T-cell (primary cell): Measurements from ENCODE around the gene ECI1. TPM values are rescaled to one million over a fixed set of nuclear protein-coding genes. Genes with fewer than 3 reads are reported as not detected.

Source experiments
- ATAC-seq, 4 experiments: fragments of 200-7000 bp in 3 of 4; fragments of 150-1000 bp in 1 of 4; cut with Tn5 transposase; replicated peaks in 1 of 4; 1 replicate in 3 of 4; 2 replicates in 1 of 4; pipeline ENCODE4 v1.10.0; 2021; ENCODE audit warnings: moderate library complexity in 3 of 4, mild to moderate bottlenecking in 2 of 4, moderate number of reproducible peaks in 1 of 4
- CTCF ChIA-PET, 2 donors: fragments of 300-600 bp; sonication (Branson Sonifier 250); formaldehyde crosslinking; loops; one replicate each; lab custom pipeline; 2022; ENCODE audit warnings: antibody characterized with exemption in 2 of 2; lab: Charles Lee
- POLR2A ChIA-PET, 2 donors: fragments of 300-600 bp; sonication (Branson Sonifier 250); formaldehyde crosslinking; loops; one replicate each; lab custom pipeline; 2022; ENCODE audit warnings: antibody characterized with exemption in 2 of 2; lab: Charles Lee
- DNase-seq, 35 experiments: peaks; one replicate each; pipeline versions ENCODE4 v3.0.0 to v3.0.0-alpha.2; 2013 to 2023
- H3K27ac ChIP-seq: one replicate; pipeline ENCODE4 v1.5.1; 2013; ENCODE audit warnings: low read length
- H3K27me3 ChIP-seq, 2 experiments: replicated peaks in 1 of 2; 1 replicate in 1 of 2; 2 replicates in 1 of 2; pipeline versions ENCODE4 v1.6.1 to v1.7.0; 2013; ENCODE audit warnings: low read length in 1 of 2, mixed read lengths in 1 of 2; ENCODE audit not compliant: control insufficient read depth in 2 of 2, insufficient read depth in 2 of 2; ENCODE audit errors: extremely low read depth in 1 of 2
- H3K36me3 ChIP-seq, 2 donors: 1 replicate in 1 of 2; 2 replicates in 1 of 2; pipeline versions ENCODE4 v1.6.1 to v1.7.0; 2013; ENCODE audit warnings: low read length in 1 of 2; ENCODE audit not compliant: control insufficient read depth in 2 of 2, insufficient read depth in 1 of 2; ENCODE audit errors: extremely low read depth in 1 of 2
- H3K4me1 ChIP-seq, 2 experiments: 1 replicate in 1 of 2; 2 replicates in 1 of 2; pipeline versions ENCODE4 v1.6.1 to v1.7.0; 2013; ENCODE audit warnings: low read length in 2 of 2, mixed read lengths in 1 of 2; ENCODE audit not compliant: insufficient read depth in 2 of 2, control insufficient read depth in 1 of 2; ENCODE audit errors: extremely low read depth in 1 of 2
- H3K4me3 ChIP-seq, 2 donors: 1 replicate in 1 of 2; 2 replicates in 1 of 2; pipeline versions ENCODE4 v1.5.1 to v1.7.0; 2013; ENCODE audit warnings: mild to moderate bottlenecking in 2 of 2, low read length in 1 of 2, moderate library complexity in 1 of 2; ENCODE audit not compliant: control insufficient read depth in 1 of 2; ENCODE audit errors: extremely low read depth in 1 of 2
- H3K9me3 ChIP-seq: 2 replicates; pipeline ENCODE4 v1.7.0; 2013
- H3K27ac Mint-ChIP-seq, 2 donors: one replicate each; pipeline ENCODE4 v1.8.0; 2020 to 2021; ENCODE audit warnings: mild to moderate bottlenecking in 2 of 2, mixed read lengths in 2 of 2
- H3K27me3 Mint-ChIP-seq, 2 donors: one replicate each; pipeline ENCODE4 v1.8.0; 2021 to 2022; ENCODE audit warnings: mixed read lengths in 2 of 2
- H3K36me3 Mint-ChIP-seq: one replicate; pipeline ENCODE4 v1.8.0; 2021; ENCODE audit warnings: mixed read lengths
- H3K4me1 Mint-ChIP-seq, 3 donors: one replicate each; pipeline ENCODE4 v1.8.0; 2020 to 2022; ENCODE audit warnings: mixed read lengths in 3 of 3, mild to moderate bottlenecking in 1 of 3
- H3K4me3 Mint-ChIP-seq, 3 donors: one replicate each; pipeline ENCODE4 v1.8.0; 2020 to 2022; ENCODE audit warnings: mild to moderate bottlenecking in 3 of 3, mixed read lengths in 3 of 3, moderate library complexity in 3 of 3
- H3K9me3 Mint-ChIP-seq, 3 donors: one replicate each; pipeline ENCODE4 v1.8.0; 2020 to 2022; ENCODE audit warnings: mixed read lengths in 3 of 3
- WGBS: methylation state at CpG from one replicate; pipeline ENCODE4 v1.1.5; 2013; ENCODE audit warnings: missing lambda C conversion rate; ENCODE audit not compliant: insufficient coverage; 5-methylcytosine and 5-hydroxymethylcytosine counted together
- total RNA-seq, 35 experiments: library from RNA in 6 of 35; stranded (reverse) in 6 of 35; fragments of 120-200 nt in 1 of 35; gene quantifications; one replicate each; pipeline versions ENCODE4 v1.2.1 to v1.2.4 and lab custom pipeline; 2013 to 2026

The ECI1 gene
- total RNA-seq, 5 donors from 2014 or later (not counting 1 experiment from before 2014, with no cell fraction given) = 17.0 to 40.1 (median 37.7) TPM

GRCh38 chr16:2285731-2286191 lies 34.4 kb upstream of the ECI1 start:
- no peak for DNase-seq
- no peaks in the 10 kb centered on the region for H3K27me3 ChIP-seq
- H3K27me3 Mint-ChIP-seq = no peaks in the 10 kb centered on the region
- CTCF ChIA-PET = interaction anchor here in 1 of 2 donors (0.6 kb wide), 1 partner anchor 31 kb away, joined by 5 read pairs; no protein-coding TSS in a partner anchor
- H3K4me1 ChIP-seq = no peaks in the 10 kb centered on the region
- no peaks in the 10 kb centered on the region for H3K9me3 ChIP-seq
- H3K4me3 Mint-ChIP-seq = no peak overlapping the region
- H3K9me3 Mint-ChIP-seq = no peaks in the 10 kb centered on the region
- no peaks in the 10 kb centered on the region for H3K36me3 ChIP-seq
- H3K4me3 ChIP-seq = no peak overlapping the region
- ATAC-seq = no peak
- POLR2A ChIA-PET = no interaction called here
- H3K27ac ChIP-seq = no peak overlapping the region
- H3K27ac Mint-ChIP-seq = no peak overlapping the region
- H3K4me1 Mint-ChIP-seq = no peaks in the 10 kb centered on the region
- WGBS = 83% methylated on average over 12 of the region's 13 CpGs
- peaks cover 10% of the 10 kb centered on the region for H3K36me3 Mint-ChIP-seq

GRCh38 chr16:2284797-2285576 lies 33.6 kb upstream of the ECI1 start:
- Histone ChIP-seq H3K9me3 (no peaks in the 10 kb centered on the region), H3K4me1 (no peaks in the 10 kb centered on the region), H3K4me3 (no peak overlapping the region), H3K27ac (no peak overlapping the region), H3K27me3 (no peaks in the 10 kb centered on the region), H3K36me3 (no peaks in the 10 kb centered on the region)
- ChIA-PET POLR2A (no interaction called here), CTCF (no interaction called here)
- H3K4me3 Mint-ChIP-seq = no peak overlapping the region
- DNase-seq (no peak), ATAC-seq (no peak)
- peaks cover 8% of the 10 kb centered on the region for H3K36me3 Mint-ChIP-seq
- no peak overlapping the region for H3K27ac Mint-ChIP-seq
- 90% methylated on average over 26 of the region's 35 CpGs for WGBS
- no peaks in the 10 kb centered on the region for H3K9me3 Mint-ChIP-seq
- H3K27me3 Mint-ChIP-seq = no peaks in the 10 kb centered on the region
- H3K4me1 Mint-ChIP-seq = no peaks in the 10 kb centered on the region

DNA sequence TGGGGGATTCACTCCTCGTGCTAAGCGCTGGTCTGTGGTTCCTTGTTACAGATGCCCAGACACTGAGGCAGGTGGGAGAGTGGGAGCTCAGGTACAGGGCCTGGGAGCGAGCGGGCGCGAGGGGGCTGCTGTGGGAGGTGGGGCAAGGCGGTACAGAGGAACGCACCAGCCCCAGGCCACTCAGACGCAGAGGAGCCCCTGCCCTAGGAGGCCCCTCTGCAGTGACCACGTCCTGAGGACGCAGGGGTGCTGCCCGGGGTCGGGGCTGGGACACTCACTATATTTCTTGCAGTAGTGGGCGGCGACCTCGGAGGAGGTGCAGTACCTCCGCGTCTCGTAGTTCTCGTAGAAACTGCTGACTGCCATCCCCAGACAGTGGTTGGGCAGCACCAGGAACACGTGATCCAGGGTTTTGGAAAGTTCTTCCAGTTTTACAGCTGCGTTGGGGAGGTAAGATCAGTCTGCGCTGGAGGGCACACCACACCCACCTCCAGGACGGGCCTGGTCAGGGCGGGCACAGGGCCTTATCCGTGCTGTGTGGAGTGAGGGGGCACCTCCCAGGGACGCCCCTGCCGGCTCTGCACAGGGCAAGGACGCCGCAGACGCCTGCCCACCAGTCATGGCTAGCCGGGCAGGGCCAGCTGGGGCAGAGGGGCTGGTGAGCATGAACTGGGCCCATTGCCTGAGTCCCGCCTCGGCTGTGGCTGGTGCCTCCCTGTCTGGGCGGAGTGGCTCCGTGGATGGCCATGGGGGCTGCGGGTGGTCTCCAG lies 32.8 kb upstream of the ECI1 start:
- no peaks in the 10 kb centered on the region for H3K27me3 ChIP-seq
- H3K27ac ChIP-seq = no peak overlapping the region
- ATAC-seq (no peak), DNase-seq (no peak)
- no peaks in the 10 kb centered on the region for H3K36me3 ChIP-seq
- Mint-ChIP-seq H3K36me3 (peaks cover 8% of the 10 kb centered on the region), H3K27me3 (no peaks in the 10 kb centered on the region), H3K9me3 (no peaks in the 10 kb centered on the region), H3K27ac (no peak overlapping the region), H3K4me1 (no peaks in the 10 kb centered on the region), H3K4me3 (no peak overlapping the region)
- ChIA-PET POLR2A (no interaction called here), CTCF (no interaction called here)
- no peaks in the 10 kb centered on the region for H3K4me1 ChIP-seq
- H3K9me3 ChIP-seq = no peaks in the 10 kb centered on the region
- H3K4me3 ChIP-seq = no peak overlapping the region
- WGBS = 85% methylated on average over 28 of the region's 37 CpGs

DNA sequence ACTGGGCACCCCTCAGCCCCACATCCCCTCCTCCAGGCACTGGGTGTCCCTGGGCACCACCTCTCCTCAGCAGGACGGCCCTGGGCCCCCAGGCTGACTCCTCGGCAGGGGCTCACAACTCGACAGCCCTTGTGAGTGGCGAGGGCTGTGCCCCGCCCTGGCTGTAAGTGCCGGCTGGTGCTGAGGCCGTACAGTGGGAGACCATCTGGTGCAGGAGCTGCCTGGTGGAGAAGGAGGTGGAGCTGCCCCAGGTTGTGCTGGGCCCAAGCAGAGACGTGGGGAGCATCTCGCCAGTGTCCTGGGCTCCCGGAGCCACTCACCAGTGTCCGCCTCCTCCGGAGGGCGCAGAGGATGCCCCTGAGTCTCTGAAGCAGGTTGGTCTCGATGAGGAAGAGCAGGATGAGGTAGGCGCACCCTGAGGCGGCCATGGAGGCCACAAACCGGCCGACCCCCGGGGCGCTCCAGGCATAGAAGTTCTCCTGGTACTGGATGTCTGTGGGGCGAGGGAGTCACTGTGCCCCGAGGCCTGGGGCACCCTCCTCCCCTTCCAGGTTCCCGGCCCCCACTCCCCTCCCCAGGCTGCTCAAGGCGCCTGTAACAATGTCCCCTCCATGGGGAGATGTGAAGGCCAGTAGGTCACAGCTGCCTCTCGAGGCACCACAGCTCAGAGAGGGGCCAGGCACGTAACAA lies 31.6 kb upstream of the ECI1 start:
- no peak overlapping the region for H3K4me3 Mint-ChIP-seq
- Histone ChIP-seq H3K27ac (no peak overlapping the region), H3K27me3 (no peaks in the 10 kb centered on the region), H3K4me3 (no peak overlapping the region), H3K4me1 (no peaks in the 10 kb centered on the region), H3K36me3 (no peaks in the 10 kb centered on the region), H3K9me3 (no peaks in the 10 kb centered on the region)
- H3K27me3 Mint-ChIP-seq = no peaks in the 10 kb centered on the region
- no peak overlapping the region for H3K27ac Mint-ChIP-seq
- POLR2A ChIA-PET = no interaction called here
- no peaks in the 10 kb centered on the region for H3K9me3 Mint-ChIP-seq
- peaks cover 8% of the 10 kb centered on the region for H3K36me3 Mint-ChIP-seq
- no peaks in the 10 kb centered on the region for H3K4me1 Mint-ChIP-seq
- DNase-seq (no peak), ATAC-seq (no peak)
- WGBS = 85% methylated on average over 10 of the region's 26 CpGs
- CTCF ChIA-PET = no interaction called here

DNA sequence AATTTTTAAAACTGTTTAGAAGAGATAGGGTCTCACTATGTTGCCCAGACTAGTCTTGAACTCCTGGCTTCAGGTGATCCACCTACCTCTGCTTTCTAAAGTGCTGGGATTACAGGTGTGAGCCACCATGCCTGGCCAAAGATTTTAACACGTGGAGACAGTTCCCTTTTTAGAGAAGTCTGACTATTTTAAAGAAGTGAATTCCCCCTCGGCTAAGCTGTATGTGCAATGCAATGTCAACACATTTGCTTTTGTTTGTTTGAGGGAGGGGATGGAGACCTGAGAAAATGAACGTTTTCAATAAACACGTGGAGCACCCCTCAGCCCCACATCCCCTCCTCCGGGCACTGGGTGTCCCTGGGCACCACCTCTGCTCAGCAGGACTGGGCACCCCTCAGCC lies 30.9 kb upstream of the ECI1 start:
- H3K4me3 Mint-ChIP-seq = no peak overlapping the region
- H3K27ac Mint-ChIP-seq = no peak overlapping the region
- Histone ChIP-seq H3K27me3 (no peaks in the 10 kb centered on the region), H3K36me3 (no peaks in the 10 kb centered on the region), H3K9me3 (no peaks in the 10 kb centered on the region), H3K27ac (no peak overlapping the region), H3K4me3 (no peak overlapping the region), H3K4me1 (no peaks in the 10 kb centered on the region)
- ChIA-PET CTCF (no interaction called here), POLR2A (no interaction called here)
- WGBS = no CpG with 5 or more reads among the region's 5 CpGs
- no peaks in the 10 kb centered on the region for H3K27me3 Mint-ChIP-seq
- ATAC-seq (no peak), DNase-seq (no peak)
- no peaks in the 10 kb centered on the region for H3K4me1 Mint-ChIP-seq
- no peaks in the 10 kb centered on the region for H3K9me3 Mint-ChIP-seq
- peaks cover 8% of the 10 kb centered on the region for H3K36me3 Mint-ChIP-seq

DNA sequence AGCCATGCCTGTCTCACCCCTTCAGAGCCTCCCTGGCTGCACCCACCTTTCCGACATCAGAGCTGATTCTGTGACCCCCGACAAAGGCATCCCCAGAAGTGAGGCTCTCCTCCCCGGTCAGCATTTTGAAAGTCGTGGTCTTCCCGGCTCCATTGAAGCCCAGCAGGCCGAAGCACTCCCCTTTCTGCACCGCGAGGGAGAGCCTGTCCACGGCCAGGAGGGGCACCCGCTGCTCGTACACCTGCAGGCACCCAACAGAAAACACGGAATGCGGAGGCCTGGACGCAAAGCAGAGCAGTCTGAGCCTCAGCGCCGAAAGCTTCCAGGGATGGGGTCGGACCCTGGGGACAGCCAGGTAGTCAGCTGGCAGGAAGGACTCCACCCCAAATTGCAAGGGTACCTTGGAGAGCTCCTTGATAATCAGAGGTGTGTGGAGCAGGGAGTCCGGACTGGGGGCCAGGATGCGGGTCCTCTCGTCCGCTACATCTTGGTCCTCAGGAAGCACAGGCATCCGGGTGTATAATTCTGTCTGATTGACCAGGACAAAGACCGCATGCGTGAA lies 29.7 kb upstream of the ECI1 start:
- Mint-ChIP-seq H3K36me3 (peaks cover 8% of the 10 kb centered on the region), H3K4me1 (no peaks in the 10 kb centered on the region), H3K4me3 (no peak overlapping the region), H3K27ac (no peak overlapping the region), H3K9me3 (no peaks in the 10 kb centered on the region), H3K27me3 (no peaks in the 10 kb centered on the region)
- POLR2A ChIA-PET = interaction anchor here in 1 of 2 donors (0.6 kb wide), 1 partner anchor 24 kb away, joined by 3 read pairs; no protein-coding TSS in a partner anchor
- 92% methylated on average over 23 of the region's 24 CpGs for WGBS
- no peak overlapping the region for H3K27ac ChIP-seq
- CTCF ChIA-PET = interaction anchor here in 1 of 2 donors (0.6 kb wide), 1 partner anchor 49 kb away, joined by 7 read pairs; no protein-coding TSS in a partner anchor
- no peak overlapping the region for H3K4me3 ChIP-seq
- DNase-seq (no peak), ATAC-seq (no peak)
- H3K9me3 ChIP-seq = no peaks in the 10 kb centered on the region
- H3K36me3 ChIP-seq = no peaks in the 10 kb centered on the region
- no peaks in the 10 kb centered on the region for H3K4me1 ChIP-seq
- no peaks in the 10 kb centered on the region for H3K27me3 ChIP-seq
